Measurements from ENCODE around the gene FOXP2. TPM values are rescaled to one million over a fixed set of nuclear protein-coding genes. Genes with fewer than 3 reads are reported as not detected.

FOXP2 gene
- total RNA-seq, 1 donor from 2014 or later = 5.3 TPM

GRCh38 chr7:114623146-114623545 is 208.5 kb downstream of the FOXP2 start:
- Histone ChIP-seq H3K36me3 (ENCODE audit: control insufficient read depth, insufficient read depth, low read length) (no peaks in the 10 kb centered on the region), H3K4me3 (ENCODE audit: low read depth, low read length) (no peak overlapping the region), H3K27me3 (ENCODE audit: control insufficient read depth, insufficient read depth, low read length) (no peaks in the 10 kb centered on the region)
- FAIRE-seq = no peak
- DNase-seq (ENCODE audit: low read depth) = no peak
- TF ChIP-seq CTCF (IDR thresholded peaks at IDR 0.05; ENCODE audit: insufficient read depth, low read length, severe bottlenecking) = no peak

- TF ChIP-seq CTCF (IDR thresholded peaks at IDR 0.05; ENCODE audit: insufficient read depth, low read length, severe bottlenecking) = no peak
- no peak for FAIRE-seq
- no peaks in the 10 kb centered on the region for H3K27me3 ChIP-seq (ENCODE audit: control insufficient read depth, insufficient read depth, low read length)
- DNase-seq (ENCODE audit: low read depth) = no peak
- H3K4me3 ChIP-seq (ENCODE audit: low read depth, low read length) = no peak overlapping the region
- no peaks in the 10 kb centered on the region for H3K36me3 ChIP-seq (ENCODE audit: control insufficient read depth, insufficient read depth, low read length)
Observed at GRCh38 chr7:114627231-114627630, 212.6 kb downstream of the FOXP2 start.

- TF ChIP-seq CTCF (IDR thresholded peaks at IDR 0.05; ENCODE audit: insufficient read depth, low read length, severe bottlenecking) = no peak
- no peaks in the 10 kb centered on the region for H3K27me3 ChIP-seq (ENCODE audit: control insufficient read depth, insufficient read depth, low read length)
- DNase-seq (ENCODE audit: low read depth) (no peak), FAIRE-seq (no peak)
- H3K36me3 ChIP-seq (ENCODE audit: control insufficient read depth, insufficient read depth, low read length) = no peaks in the 10 kb centered on the region
- H3K4me3 ChIP-seq (ENCODE audit: low read depth, low read length) = no peak overlapping the region
Observed at GRCh38 chr7:114628362-114628761, 213.7 kb downstream of the FOXP2 start.

- Histone ChIP-seq H3K36me3 (ENCODE audit: control insufficient read depth, insufficient read depth, low read length) (no peaks in the 10 kb centered on the region), H3K4me3 (ENCODE audit: low read depth, low read length) (no peak overlapping the region), H3K27me3 (ENCODE audit: control insufficient read depth, insufficient read depth, low read length) (no peaks in the 10 kb centered on the region)
- DNase-seq (ENCODE audit: low read depth) (no peak), FAIRE-seq (no peak)
- no peak for TF ChIP-seq CTCF (IDR thresholded peaks at IDR 0.05; ENCODE audit: insufficient read depth, low read length, severe bottlenecking)
Observed at GRCh38 chr7:114629762-114630161, 215.1 kb downstream of the FOXP2 start.

- Histone ChIP-seq H3K27me3 (ENCODE audit: control insufficient read depth, insufficient read depth, low read length) (no peaks in the 10 kb centered on the region), H3K4me3 (ENCODE audit: low read depth, low read length) (no peak overlapping the region), H3K36me3 (ENCODE audit: control insufficient read depth, insufficient read depth, low read length) (no peaks in the 10 kb centered on the region)
- FAIRE-seq = no peak
- DNase-seq (ENCODE audit: low read depth) = no peak
- TF ChIP-seq CTCF (IDR thresholded peaks at IDR 0.05; ENCODE audit: insufficient read depth, low read length, severe bottlenecking) = no peak
Observed at GRCh38 chr7:114630201-114630990, 215.8 kb downstream of the FOXP2 start.
